Measurements from ENCODE around the gene PAX1.

GRCh38 chr20:21708738-21709534 lies 3.5 kb downstream of the PAX1 start:
- no peak for TF ChIP-seq CTCF (IDR thresholded peaks at IDR 0.05)
- no peak for TF ChIP-seq POLR2A (IDR thresholded peaks at IDR 0.05)

Measured in esophagus squamous epithelium (tissue), 4 donors.